Natural killer cell (primary cell): Measurements from ENCODE around the gene DUSP18. TPM values are rescaled to one million over a fixed set of nuclear protein-coding genes. Genes with fewer than 3 reads are reported as not detected.
A peak's percentile ranks its signal among the peaks of the same experiment; 100 is the strongest.

Experiments
- ATAC-seq, 3 donors: fragments of 150-1000 bp in 2 of 3; fragments of 200-7000 bp in 1 of 3; cut with Tn5 transposase; 1 replicate in 1 of 3; 2 replicates in 2 of 3; pipeline ENCODE4 v1.10.0; 2021; ENCODE audit warnings: mild to moderate bottlenecking in 2 of 3, moderate library complexity in 2 of 3
- DNase-seq, 2 donors: peaks; one replicate each; pipeline versions ENCODE4 v3.0.0 to v3.0.0-alpha.2; 2013 to 2021; ENCODE audit warnings: mixed read lengths in 1 of 2
- H3K27ac ChIP-seq: one replicate; pipeline ENCODE4 v1.5.1; 2013; ENCODE audit warnings: mild to moderate bottlenecking, low read length
- H3K27me3 ChIP-seq: one replicate; pipeline ENCODE4 v1.6.1; 2013; ENCODE audit warnings: low read length; ENCODE audit not compliant: control insufficient read depth, insufficient read depth
- H3K36me3 ChIP-seq: one replicate; pipeline ENCODE4 v1.6.1; 2013; ENCODE audit warnings: low read length; ENCODE audit not compliant: control insufficient read depth, insufficient read depth
- H3K4me1 ChIP-seq: one replicate; pipeline ENCODE4 v1.6.1; 2013; ENCODE audit warnings: low read length; ENCODE audit not compliant: control insufficient read depth, insufficient read depth
- H3K4me3 ChIP-seq: one replicate; pipeline ENCODE4 v1.5.1; 2013; ENCODE audit warnings: low read length
- H3K9me3 ChIP-seq: one replicate; pipeline ENCODE4 v1.6.1; 2013; ENCODE audit warnings: low read length; ENCODE audit not compliant: control insufficient read depth, insufficient read depth
- H3K27ac Mint-ChIP-seq, 2 donors: one replicate each; pipeline ENCODE4 v1.8.0; 2022; ENCODE audit warnings: mild to moderate bottlenecking in 2 of 2, mixed read lengths in 2 of 2, moderate library complexity in 1 of 2
- H3K27me3 Mint-ChIP-seq, 2 donors: one replicate each; pipeline ENCODE4 v1.8.0; 2022; ENCODE audit warnings: low read depth in 2 of 2, mixed read lengths in 2 of 2
- H3K36me3 Mint-ChIP-seq: one replicate; pipeline ENCODE4 v1.8.0; 2022; ENCODE audit warnings: mixed read lengths
- H3K4me1 Mint-ChIP-seq, 2 donors: one replicate each; pipeline ENCODE4 v1.8.0; 2022; ENCODE audit warnings: mixed read lengths in 2 of 2
- H3K4me3 Mint-ChIP-seq: one replicate; pipeline ENCODE4 v1.8.0; 2022; ENCODE audit warnings: mild to moderate bottlenecking, moderate library complexity, mixed read lengths
- H3K9me3 Mint-ChIP-seq, 2 donors: one replicate each; pipeline ENCODE4 v1.8.0; 2022; ENCODE audit warnings: mixed read lengths in 2 of 2
- WGBS: methylation state at CpG from one replicate; pipeline ENCODE4 v1.1.7; 2013; ENCODE audit warnings: missing lambda C conversion rate; ENCODE audit not compliant: insufficient coverage; 5-methylcytosine and 5-hydroxymethylcytosine counted together
- intact Hi-C: fragments of 100-400 bp; cut with micrococcal nuclease; formaldehyde crosslinking; loops from one replicate; pipeline ENCODE4 v1.14.2; 2022
- total RNA-seq, 4 donors: library from RNA; stranded (reverse); fragments of 120-200 nt in 1 of 4; gene quantifications; one replicate each; pipeline versions ENCODE4 v1.2.3 to v1.2.4, GENCODE V29; 2013 to 2022
- TF ChIP-seq, protein P1 (sequence below): fragments of 200-600 bp; IDR thresholded peaks from one replicate; pipeline ENCODE4 v1.8.0; 2022; ENCODE audit warnings: antibody characterized with exemption

Gene DUSP18
- total RNA-seq, 3 donors from 2014 or later (not counting 1 experiment from before 2014, with no cell fraction given) = 10.2 to 12.8 (median 10.5) TPM

DNA sequence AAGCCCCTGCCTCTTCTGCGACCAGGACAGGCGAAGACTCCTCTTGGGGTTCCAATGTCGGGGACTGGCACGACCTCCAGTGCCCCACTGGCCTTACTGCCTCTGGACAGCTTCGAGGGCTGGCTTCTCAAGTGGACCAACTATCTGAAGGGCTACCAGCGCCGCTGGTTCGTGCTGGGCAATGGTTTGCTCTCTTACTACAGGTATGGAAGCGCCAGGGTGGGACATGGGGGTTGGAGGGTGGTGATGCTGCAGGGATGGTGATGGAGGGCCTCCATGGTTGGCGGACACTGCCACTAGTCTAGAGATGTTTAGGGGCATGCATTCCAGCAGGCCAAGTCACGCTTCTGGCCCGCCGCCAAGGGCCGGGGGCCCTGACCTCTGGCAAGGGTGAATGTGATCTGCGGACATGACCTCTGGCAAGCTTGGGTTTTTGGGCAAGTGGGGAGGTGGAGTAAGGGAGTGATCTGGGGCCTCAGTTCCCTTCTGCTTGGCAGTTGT is 27.7 kb upstream of the DUSP18 start:
- peaks cover 13% of the 10 kb centered on the region for H3K4me1 ChIP-seq
- Mint-ChIP-seq H3K4me1 (no peaks in the 10 kb centered on the region), H3K9me3 (no peaks in the 10 kb centered on the region), H3K4me3 (peak overlapping the region; percentile 79), H3K27ac (no peak overlapping the region), H3K27me3 (peaks cover 15 to 34% of the 10 kb centered on the region in 2 donors), H3K36me3 (no peaks in the 10 kb centered on the region)
- H3K27me3 ChIP-seq = no peaks in the 10 kb centered on the region
- DNase-seq = no peak
- no peak overlapping the region for H3K27ac ChIP-seq
- 87% methylated on average over 15 of the region's 15 CpGs for WGBS
- TF ChIP-seq, protein P1, sequence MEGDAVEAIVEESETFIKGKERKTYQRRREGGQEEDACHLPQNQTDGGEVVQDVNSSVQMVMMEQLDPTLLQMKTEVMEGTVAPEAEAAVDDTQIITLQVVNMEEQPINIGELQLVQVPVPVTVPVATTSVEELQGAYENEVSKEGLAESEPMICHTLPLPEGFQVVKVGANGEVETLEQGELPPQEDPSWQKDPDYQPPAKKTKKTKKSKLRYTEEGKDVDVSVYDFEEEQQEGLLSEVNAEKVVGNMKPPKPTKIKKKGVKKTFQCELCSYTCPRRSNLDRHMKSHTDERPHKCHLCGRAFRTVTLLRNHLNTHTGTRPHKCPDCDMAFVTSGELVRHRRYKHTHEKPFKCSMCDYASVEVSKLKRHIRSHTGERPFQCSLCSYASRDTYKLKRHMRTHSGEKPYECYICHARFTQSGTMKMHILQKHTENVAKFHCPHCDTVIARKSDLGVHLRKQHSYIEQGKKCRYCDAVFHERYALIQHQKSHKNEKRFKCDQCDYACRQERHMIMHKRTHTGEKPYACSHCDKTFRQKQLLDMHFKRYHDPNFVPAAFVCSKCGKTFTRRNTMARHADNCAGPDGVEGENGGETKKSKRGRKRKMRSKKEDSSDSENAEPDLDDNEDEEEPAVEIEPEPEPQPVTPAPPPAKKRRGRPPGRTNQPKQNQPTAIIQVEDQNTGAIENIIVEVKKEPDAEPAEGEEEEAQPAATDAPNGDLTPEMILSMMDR = no peak
- no peaks in the 10 kb centered on the region for H3K9me3 ChIP-seq
- H3K36me3 ChIP-seq = no peaks in the 10 kb centered on the region
- ATAC-seq = no peak
- intact Hi-C loops = no loop called here
- peak overlapping the region; percentile 25 for H3K4me3 ChIP-seq

DNA sequence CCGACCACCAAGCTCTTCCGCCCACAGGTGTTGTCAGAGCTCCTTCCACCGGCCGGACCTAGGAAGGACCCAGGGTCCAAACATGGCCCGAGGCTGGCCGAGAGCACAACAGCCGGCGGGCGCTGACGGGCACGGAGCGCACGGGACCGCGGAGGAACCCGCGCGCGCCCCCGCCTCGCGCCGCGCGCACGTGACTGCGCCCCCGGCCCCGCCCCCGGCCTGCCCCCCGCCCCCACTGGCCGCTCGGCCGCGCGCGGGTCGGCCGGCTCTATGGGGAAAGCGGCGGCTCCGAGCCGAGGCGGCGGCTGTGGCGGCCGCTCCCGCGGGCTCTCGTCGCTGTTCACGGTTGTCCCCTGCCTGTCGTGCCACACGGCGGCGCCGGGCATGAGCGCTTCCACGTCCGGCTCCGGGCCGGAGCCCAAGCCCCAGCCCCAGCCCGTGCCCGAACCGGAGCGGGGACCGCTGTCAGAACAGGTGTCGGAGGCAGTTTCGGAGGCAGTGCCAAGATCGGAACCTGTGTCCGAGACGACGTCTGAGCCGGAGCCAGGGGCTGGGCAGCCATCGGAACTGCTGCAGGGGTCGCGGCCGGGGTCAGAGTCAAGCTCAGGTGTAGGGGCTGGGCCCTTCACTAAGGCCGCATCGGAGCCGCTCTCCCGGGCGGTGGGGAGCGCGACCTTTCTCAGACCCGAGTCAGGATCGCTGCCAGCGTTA is 27.1 kb upstream of the DUSP18 start, which contains the start of gene OSBP2:
Gene OSBP2, plus strand, starts transcription at position 235 of the 711 bp plus-strand sequence. Its CDS starts 36 bp downstream, at position 271.
- no peak within 1 kb of the TSS for H3K27ac Mint-ChIP-seq
- Histone ChIP-seq H3K9me3 (no peaks in the 10 kb centered on the region), H3K36me3 (no peaks in the 10 kb centered on the region), H3K4me3 (peak within 1 kb of the TSS; percentile 51), H3K27ac (no peak within 1 kb of the TSS), H3K4me1 (peaks cover 13% of the 10 kb centered on the region), H3K27me3 (no peaks in the 10 kb centered on the region)
- peaks cover 15 to 34% of the 10 kb centered on the region in 2 donors for H3K27me3 Mint-ChIP-seq
- 4% methylated on average over 88 of the region's 88 CpGs for WGBS
- no peaks in the 10 kb centered on the region for H3K36me3 Mint-ChIP-seq
- peak within 1 kb of the TSS; percentile 86 for H3K4me3 Mint-ChIP-seq
- intact Hi-C loops = no loop called here
- H3K9me3 Mint-ChIP-seq = no peaks in the 10 kb centered on the region
- ATAC-seq (peak; percentile 38 to 66 (median 57)), DNase-seq (peak; percentile 20 to 52)
- H3K4me1 Mint-ChIP-seq = no peaks in the 10 kb centered on the region
- TF ChIP-seq, protein P1 = no peak

GRCh38 chr22:30694171-30694639 is 26.5 kb upstream of the DUSP18 start:
- WGBS = under 1% methylated on average over 38 of the region's 38 CpGs
- intact Hi-C loops = no loop called here
- Histone ChIP-seq H3K4me3 (peak overlapping the region; percentile 51), H3K27me3 (no peaks in the 10 kb centered on the region), H3K4me1 (peaks cover 13% of the 10 kb centered on the region), H3K27ac (no peak overlapping the region), H3K9me3 (no peaks in the 10 kb centered on the region), H3K36me3 (no peaks in the 10 kb centered on the region)
- peak; percentile 21 to 66 for DNase-seq
- TF ChIP-seq, protein P1 = no peak
- peak overlapping the region; percentile 86 for H3K4me3 Mint-ChIP-seq
- H3K9me3 Mint-ChIP-seq = no peaks in the 10 kb centered on the region
- H3K27me3 Mint-ChIP-seq = peaks cover 15 to 34% of the 10 kb centered on the region in 2 donors
- H3K4me1 Mint-ChIP-seq = no peaks in the 10 kb centered on the region
- no peaks in the 10 kb centered on the region for H3K36me3 Mint-ChIP-seq
- peak; percentile 42 to 70 (median 70) for ATAC-seq
- H3K27ac Mint-ChIP-seq = no peak overlapping the region
